Measurements from ENCODE around the gene GBF1. TPM values are rescaled to one million over a fixed set of nuclear protein-coding genes. Genes with fewer than 3 reads are reported as not detected.

The GBF1 gene
- total and polyA plus RNA-seq, 2 of the 13 experiments (the other 11 are each of a cell fraction or from before 2014, with no cell fraction given), result 17.1 to 21.9 TPM

- Histone ChIP-seq H3K79me2 (ENCODE audit: insufficient read depth, low read length) (no peaks in the 10 kb centered on the region), H4K20me1 (ENCODE audit: insufficient read depth, low read length) (no peaks in the 10 kb centered on the region), H3K36me3 (replicated peaks in 1 of 2; ENCODE audit: control insufficient read depth in 1 of 2, insufficient read depth in 2 of 2, low read length in 2 of 2) (peaks cover 11 to 22% of the 10 kb centered on the region in 2 experiments), H3K9ac (ENCODE audit: insufficient read depth, low read depth, low read length) (no peak overlapping the region), H3K27ac (ENCODE audit: extremely low read length, insufficient read depth, low read length) (no peak overlapping the region), H3K9me3 (ENCODE audit: low read length) (no peaks in the 10 kb centered on the region), H2AFZ (ENCODE audit: low read length) (no peak overlapping the region), H3K4me3 (replicated peaks in 1 of 3; ENCODE audit: insufficient read depth in 1 of 3, low read depth in 2 of 3, low read length in 3 of 3) (no peak overlapping the region), H3K27me3 (ENCODE audit: control insufficient read depth in 1 of 2, insufficient read depth in 2 of 2, low read length in 2 of 2) (no peaks in the 10 kb centered on the region), H3K4me1 (ENCODE audit: insufficient read depth, low read length) (peaks cover 14% of the 10 kb centered on the region), H3K4me2 (ENCODE audit: low read depth, low read length) (peak overlapping the region; percentile 36)
- no peak for TF ChIP-seq ZNF3 (CRISPR knock-in tag; IDR thresholded peaks at IDR 0.05)
- no peak for TF ChIP-seq CREB1 (IDR thresholded peaks at IDR 0.05)
- TF ChIP-seq CREB1 (CRISPR knock-in tag; IDR thresholded peaks at IDR 0.05), result peak; percentile 18; the same call in 1 of the 2 replicates
- TF ChIP-seq ZNF7 (CRISPR knock-in tag; IDR thresholded peaks at IDR 0.05), result peak; percentile 97
- peak; percentile 97 for TF ChIP-seq PRDM15 (CRISPR knock-in tag; IDR thresholded peaks at IDR 0.05)
- TF ChIP-seq ZNF430 (CRISPR knock-in tag; IDR thresholded peaks at IDR 0.05), result no peak
- 0 out of 2 replicates have a peak, but pooled peaks have one; percentile 10 for TF ChIP-seq RFXAP (CRISPR knock-in tag; IDR thresholded peaks at IDR 0.05; ENCODE audit: borderline replicate concordance)
- no peak for TF ChIP-seq WIZ (CRISPR knock-in tag; IDR thresholded peaks at IDR 0.05)
- peak; percentile 22; the same call in 1 of the 2 replicates for TF ChIP-seq SAP130 (CRISPR knock-in tag; IDR thresholded peaks at IDR 0.05; ENCODE audit: low read depth)
- no peak for TF ChIP-seq ZFP62 (CRISPR knock-in tag; IDR thresholded peaks at IDR 0.05)
- TF ChIP-seq GABPA (IDR thresholded peaks at IDR 0.05; ENCODE audit: low read depth, low read length), result no peak
- TF ChIP-seq GABPA (CRISPR knock-in tag; IDR thresholded peaks at IDR 0.05; ENCODE audit: low read depth), result peak; percentile 84
- peak; percentile 47; the same call in 1 of the 2 replicates for TF ChIP-seq ETV5 (CRISPR knock-in tag; IDR thresholded peaks at IDR 0.05; ENCODE audit: borderline replicate concordance)
- TF ChIP-seq KAT8 (CRISPR knock-in tag; IDR thresholded peaks at IDR 0.05), result peak; percentile 61
- peak; percentile 77; the same call in 1 of the 2 replicates for TF ChIP-seq CEBPB (IDR thresholded peaks at IDR 0.05; ENCODE audit: borderline replicate concordance, low read depth, low read length)
- 0 out of 2 replicates have a peak, but pooled peaks have one; percentile 15 for TF ChIP-seq MIXL1 (CRISPR knock-in tag; IDR thresholded peaks at IDR 0.05)
- peak; percentile 48; the same call in 1 of the 2 replicates for TF ChIP-seq GABPB1 (CRISPR knock-in tag; IDR thresholded peaks at IDR 0.05)
- peak; percentile 78 for TF ChIP-seq CEBPG (CRISPR knock-in tag; IDR thresholded peaks at IDR 0.05)
- TF ChIP-seq ELF1 (CRISPR knock-in tag; IDR thresholded peaks at IDR 0.05), result peak; percentile 61; the same call in 1 of the 2 replicates
- 0 out of 2 replicates have a peak, but pooled peaks have one; percentile 24 for TF ChIP-seq ZFY (CRISPR knock-in tag; IDR thresholded peaks at IDR 0.05)
- 0 out of 2 replicates have a peak, but pooled peaks have one; percentile 46 for TF ChIP-seq ZNF264 (CRISPR knock-in tag; IDR thresholded peaks at IDR 0.05)
- TF ChIP-seq ZNF30 (CRISPR knock-in tag; IDR thresholded peaks at IDR 0.05), result no peak
- TF ChIP-seq MYC (CRISPR knock-in tag; IDR thresholded peaks at IDR 0.05; ENCODE audit: borderline replicate concordance), result peak; percentile 22; the same call in 1 of the 2 replicates
- TF ChIP-seq ELF3 (CRISPR knock-in tag; IDR thresholded peaks at IDR 0.05), result 0 out of 2 replicates have a peak, but pooled peaks have one; percentile 39
- FAIRE-seq (peak; percentile 66), ATAC-seq (peak; percentile 74), DNase-seq (ENCODE audit: low spot score) (peak; percentile 57)
- CTCF ChIA-PET (ENCODE audit: low intra/inter-chr PET ratio, low total read pairs), result no interaction called here
- POLR2A ChIA-PET, result interaction anchor here (0.8 to 1.4 kb wide), 8 partner anchors 9 to 50 kb away, joined by 3 to 8 read pairs (median 4); partner anchors contain the start of genes FBXL15 and NFKB2
- in situ Hi-C loops (cut with HindIII; ENCODE audit: extremely low pct_ligation_motif_present, low pct_unique_long_range_greater_than_20kb), result no loop called here
- intact Hi-C loops (cut with micrococcal nuclease; ENCODE audit: unreplicated experiment), result no loop called here
- no TSS peak for BruUV-seq (replicated peaks)
- 58% methylated on average over 4 of the region's 4 CpGs for WGBS (ENCODE audit: low lambda C conversion rate)
These were observed 139.5 kb downstream of the GBF1 start for GRCh38 chr10:102384606-102385429.
